ENCODE results near the gene PKDCC.

Gene PKDCC, protein sequence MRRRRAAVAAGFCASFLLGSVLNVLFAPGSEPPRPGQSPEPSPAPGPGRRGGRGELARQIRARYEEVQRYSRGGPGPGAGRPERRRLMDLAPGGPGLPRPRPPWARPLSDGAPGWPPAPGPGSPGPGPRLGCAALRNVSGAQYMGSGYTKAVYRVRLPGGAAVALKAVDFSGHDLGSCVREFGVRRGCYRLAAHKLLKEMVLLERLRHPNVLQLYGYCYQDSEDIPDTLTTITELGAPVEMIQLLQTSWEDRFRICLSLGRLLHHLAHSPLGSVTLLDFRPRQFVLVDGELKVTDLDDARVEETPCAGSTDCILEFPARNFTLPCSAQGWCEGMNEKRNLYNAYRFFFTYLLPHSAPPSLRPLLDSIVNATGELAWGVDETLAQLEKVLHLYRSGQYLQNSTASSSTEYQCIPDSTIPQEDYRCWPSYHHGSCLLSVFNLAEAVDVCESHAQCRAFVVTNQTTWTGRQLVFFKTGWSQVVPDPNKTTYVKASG

GRCh38 chr2:42047488-42048298 lies at the start of gene PKDCC:
TSS of gene PKDCC (plus strand) at chr2:42048021. CDS start at chr2:42048200, 179 bp downstream.
- no peak for DNase-seq

- DNase-seq = no peak
These were observed 49.4 kb upstream of the PKDCC start for GRCh38 chr2:41998186-41999127.

- DNase-seq = no peak
These were observed 48.7 kb upstream of the PKDCC start for GRCh38 chr2:41999128-41999480.

DNA sequence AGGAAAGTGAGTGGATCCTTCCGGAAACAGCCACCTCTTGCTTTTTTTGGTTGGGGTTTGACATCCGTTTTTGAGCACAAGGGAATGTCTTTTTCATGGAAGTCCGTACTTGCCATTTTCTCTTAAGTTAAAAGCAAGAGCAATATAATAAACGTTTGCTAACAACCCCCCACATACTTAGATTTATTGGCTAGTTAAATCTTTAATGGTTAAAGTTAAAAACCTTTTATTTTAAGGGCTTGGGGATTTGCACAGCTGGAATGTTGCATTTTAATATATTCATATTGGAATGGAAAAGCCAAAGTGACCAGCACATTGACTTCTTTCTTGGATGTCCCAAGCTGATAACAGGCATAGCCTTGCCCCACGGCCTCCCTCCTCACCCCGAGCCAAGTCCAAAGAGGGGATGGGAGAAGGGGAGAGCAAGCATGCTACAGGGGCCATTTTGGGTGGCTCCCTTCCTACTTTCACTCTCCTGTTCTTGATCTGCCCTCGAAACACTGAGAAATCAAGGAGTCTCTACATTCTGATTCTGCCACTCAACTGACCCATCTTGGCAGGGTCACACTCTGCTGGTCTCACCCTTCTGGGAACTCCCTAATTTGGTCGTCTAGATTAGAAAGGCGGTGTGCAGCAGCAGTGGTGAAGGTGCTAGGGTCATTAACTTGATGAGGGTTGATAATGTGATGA lies 48.1 kb upstream of the PKDCC start:
- DNase-seq = no peak

GRCh38 chr2:42001711-42002201 lies 46.1 kb upstream of the PKDCC start:
- DNase-seq = no peak

DNA sequence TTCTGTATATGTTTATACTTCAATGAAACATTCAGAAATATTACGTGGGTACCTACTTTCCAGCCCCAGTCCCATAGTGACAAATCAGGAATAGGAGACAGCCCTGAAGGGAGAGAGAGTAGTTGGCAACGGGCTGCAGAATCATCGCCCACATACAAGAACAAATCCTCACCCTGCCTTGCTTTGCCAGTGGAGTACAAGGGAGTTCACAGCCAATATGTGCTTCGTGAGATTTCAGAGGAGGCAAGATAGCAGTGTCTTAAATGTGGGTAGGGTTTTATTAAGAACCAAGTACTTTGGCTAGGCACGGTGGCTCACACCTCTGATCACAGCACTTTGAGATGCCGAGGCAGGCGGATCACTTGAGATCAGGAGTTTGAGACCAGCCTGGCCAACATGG lies 40.3 kb upstream of the PKDCC start:
- DNase-seq = no peak

- no peak for DNase-seq
These were observed 39.4 kb upstream of the PKDCC start for GRCh38 chr2:42008241-42008921.

DNA sequence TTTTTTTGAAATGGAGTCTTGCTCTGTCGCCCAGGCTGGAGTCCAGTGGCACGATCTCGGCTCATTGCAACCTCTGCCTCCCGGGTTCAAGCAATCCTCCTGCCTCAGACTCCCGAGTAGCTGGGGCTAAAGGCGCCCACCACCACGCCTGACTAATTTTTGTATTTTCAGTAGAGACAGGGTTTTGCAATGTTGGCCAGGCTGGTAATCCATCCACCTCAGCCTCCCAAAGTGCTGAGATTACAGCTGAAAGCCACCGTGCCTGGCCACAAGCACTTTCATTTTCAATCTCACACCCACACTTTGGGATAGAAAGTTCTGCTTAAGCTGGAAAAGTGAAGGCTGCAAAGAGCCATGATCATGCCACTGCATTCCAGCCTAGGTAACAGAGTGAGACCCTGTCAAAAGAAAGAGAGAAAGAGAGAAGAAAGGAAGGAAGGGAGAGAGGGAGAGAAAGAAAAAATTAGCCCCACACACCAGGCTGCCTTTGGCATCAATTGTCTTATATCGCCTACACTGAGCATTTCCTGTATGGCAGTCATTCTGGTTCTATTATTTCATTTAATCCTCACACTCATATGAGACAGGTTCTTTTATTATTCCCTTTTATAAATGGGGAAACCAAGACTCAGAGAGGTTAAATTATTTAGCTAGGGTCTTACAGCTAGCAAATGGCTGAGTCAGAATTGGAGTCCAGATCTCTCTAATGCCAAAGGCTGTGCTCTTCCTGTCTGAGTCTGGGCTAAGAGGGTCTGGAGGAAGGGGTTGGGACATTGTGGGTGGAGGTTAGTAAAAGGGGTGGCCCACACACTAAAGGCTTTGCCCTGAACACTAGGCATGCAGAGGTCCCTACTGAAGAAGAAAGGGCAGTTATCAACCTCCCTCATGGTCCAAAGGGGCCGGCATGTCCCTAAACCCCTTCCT lies 37.9 kb upstream of the PKDCC start:
- DNase-seq = no peak

DNA sequence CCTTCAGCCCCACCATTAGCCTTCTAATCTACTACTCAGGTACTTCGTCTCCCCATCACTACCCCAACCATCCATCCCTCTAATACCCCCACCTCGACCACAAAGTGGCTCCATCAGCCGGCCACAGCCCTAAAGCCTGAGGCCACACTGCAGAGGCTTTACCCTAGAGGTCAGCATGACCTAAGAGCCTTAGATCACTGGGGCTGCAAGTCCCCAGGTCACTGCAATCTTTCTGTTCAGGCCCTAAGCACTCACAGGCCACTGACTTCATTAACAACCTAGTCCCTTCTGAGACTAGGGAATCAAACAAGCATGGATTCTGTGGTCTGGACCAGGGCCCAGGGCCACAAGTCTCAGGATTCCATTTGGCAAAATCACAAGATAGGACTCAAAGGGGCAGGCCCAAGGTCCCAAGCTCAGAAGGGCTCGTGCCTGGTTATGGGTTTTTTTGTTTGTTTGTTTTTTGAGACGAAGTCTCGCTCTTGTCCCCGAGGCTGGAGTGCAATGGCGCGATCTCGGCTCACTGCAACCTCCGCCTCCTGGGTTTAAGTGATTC lies 37.0 kb upstream of the PKDCC start:
- no peak for DNase-seq

DNA sequence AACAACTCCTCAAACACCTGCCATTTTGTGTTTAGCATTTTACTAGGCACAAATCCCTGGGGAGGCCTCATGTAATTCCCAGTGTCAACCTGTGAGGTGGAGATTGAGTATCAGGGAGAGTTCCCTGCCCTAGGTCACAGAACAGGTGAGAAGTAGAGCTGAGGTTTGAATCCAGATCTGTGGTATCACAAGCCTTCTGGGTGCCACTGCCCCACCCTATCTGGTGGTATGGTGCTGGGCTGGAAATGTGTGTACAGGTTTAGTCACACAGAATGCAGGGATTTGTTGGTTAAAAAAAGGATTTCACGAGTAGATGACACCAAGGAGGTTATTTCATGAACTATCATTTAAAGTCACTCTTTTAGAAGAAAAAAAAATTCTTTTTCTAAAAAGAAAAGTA lies 35.7 kb upstream of the PKDCC start:
- no peak for DNase-seq

DNA sequence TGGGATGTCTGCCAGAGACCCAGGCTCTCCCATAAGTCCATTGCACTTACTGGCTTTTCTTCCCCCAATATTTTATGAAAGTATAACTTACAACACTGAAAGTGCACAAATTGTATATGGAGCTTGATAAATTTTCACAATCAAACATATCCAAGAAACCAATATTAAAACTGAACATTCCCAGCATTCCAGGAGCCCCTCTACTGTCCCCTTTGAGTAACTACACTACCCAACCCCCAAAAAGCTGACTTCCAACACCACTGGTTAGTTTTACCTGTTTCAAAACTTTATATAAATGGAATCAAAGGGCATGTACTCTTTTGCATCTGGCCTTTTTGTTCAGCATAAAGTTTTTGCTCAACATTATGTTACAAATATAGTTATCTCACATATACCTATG lies 35.2 kb upstream of the PKDCC start:
- DNase-seq = no peak

GRCh38 chr2:42013409-42013808 lies 34.4 kb upstream of the PKDCC start:
- DNase-seq = no peak

DNA sequence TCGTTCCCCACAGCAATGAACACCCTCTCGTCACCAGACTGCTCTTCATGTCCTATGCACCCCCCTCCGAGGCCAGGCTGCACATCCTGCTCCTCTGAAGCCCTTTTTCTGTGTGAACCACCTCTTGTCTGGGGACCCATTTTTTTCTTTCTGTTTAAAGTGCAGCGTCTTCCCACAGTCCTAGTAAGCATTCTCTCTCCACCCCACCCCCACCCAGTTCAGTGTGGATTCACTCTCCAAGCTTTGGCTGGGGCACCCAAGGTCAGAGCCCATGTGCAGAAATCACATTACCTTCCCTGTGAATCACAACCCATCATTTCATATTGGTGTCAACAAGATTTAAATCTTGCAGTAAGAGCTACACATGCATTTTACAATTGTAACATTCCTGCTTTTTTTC lies 26.4 kb upstream of the PKDCC start:
- no peak for DNase-seq

DNA sequence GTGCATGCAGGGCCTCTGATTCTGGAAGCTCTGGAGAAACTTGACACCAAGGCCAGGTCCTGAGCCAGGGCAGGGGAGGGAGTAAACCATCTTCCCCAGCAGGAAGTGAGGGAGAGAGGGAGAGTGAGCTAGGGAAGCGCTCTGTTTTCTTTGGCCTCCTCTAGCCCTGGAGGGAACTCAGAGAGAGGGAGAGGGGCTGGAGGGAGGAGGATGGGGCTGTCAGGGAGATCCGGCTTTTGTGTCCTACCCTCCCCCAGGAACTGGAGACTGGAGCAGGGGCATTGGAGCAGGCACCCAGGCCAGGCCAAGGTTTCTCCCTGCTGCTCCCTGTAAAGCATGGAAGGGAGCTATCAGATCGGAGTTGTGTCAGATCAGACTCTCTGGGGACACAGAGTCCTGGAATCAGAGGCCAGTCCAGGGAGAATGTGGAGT lies 22.7 kb upstream of the PKDCC start:
- no peak for DNase-seq

DNA sequence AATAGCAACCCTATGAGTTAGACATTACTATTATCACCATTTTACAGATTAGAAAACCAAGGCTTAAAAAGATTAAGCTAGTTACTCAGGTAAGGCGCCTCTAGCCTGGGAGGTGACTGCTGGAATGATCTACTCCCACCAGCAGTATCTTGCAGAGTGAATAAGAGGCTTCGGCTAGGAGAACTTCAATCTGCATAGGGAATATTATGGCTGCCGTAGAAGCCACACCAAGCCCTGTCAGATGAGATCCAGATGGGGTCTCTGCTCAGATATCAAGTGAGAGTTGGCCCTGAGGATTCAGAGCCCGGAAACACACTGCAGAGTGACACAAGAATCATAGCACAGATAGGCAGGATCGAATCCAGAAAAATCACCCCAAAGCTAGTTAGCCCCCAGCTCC lies 21.5 kb upstream of the PKDCC start:
- DNase-seq = no peak

- no peak for DNase-seq
These were observed 19.2 kb upstream of the PKDCC start for GRCh38 chr2:42028571-42029148.

GRCh38 chr2:42029171-42029570 lies 18.6 kb upstream of the PKDCC start:
- DNase-seq = no peak

DNA sequence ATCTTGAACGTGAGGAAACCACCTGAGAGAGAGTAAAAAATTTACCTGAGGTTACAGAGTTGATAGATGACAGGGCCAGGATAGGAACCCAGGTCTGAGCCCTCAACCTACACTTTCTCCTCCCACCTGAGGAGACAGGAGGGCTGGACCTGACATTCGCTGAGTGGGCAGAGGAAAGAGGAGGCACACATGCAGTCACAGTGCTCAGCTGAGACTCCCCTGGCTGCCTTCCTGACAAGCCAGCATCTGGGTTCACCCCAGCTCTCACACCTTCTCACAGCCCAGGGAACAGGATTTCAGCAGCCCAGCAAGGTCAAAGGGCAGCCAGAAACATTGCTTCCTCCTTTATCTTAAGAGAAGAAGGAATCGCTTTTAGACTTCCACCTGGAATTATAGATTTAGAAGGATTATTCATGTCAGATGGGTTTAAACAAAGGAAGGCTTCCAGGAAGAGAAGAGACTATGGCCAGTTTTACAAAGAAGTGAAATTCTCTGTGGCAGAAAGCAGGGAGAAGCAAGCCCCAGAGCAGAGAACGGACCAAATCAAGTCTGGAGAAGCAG lies 18.1 kb upstream of the PKDCC start:
- no peak for DNase-seq

GRCh38 chr2:42030200-42030759 lies 17.5 kb upstream of the PKDCC start:
- no peak for DNase-seq
